Neural crest cell (in vitro differentiated cells): ENCODE measurements around the gene CD6. TPM values are rescaled to one million over a fixed set of nuclear protein-coding genes. Genes with fewer than 3 reads are reported as not detected.

Source experiments
- DNase-seq: peaks from one replicate; pipeline ENCODE4 v3.0.0; 2021; ENCODE audit warnings: low read depth, mixed read lengths, low spot score
- H3K27ac Mint-ChIP-seq: one replicate; pipeline ENCODE4 v1.8.0; 2021; ENCODE audit warnings: mild to moderate bottlenecking, mixed read lengths; ENCODE audit not compliant: unreplicated experiment
- H3K27me3 Mint-ChIP-seq: 2 replicates; pipeline ENCODE4 v1.8.0; 2021; ENCODE audit warnings: low read depth, mild to moderate bottlenecking, mixed read lengths
- H3K36me3 Mint-ChIP-seq: 2 replicates; pipeline ENCODE4 v1.8.0; 2021; ENCODE audit warnings: low read depth, mild to moderate bottlenecking, mixed read lengths
- H3K4me1 Mint-ChIP-seq: 2 replicates; pipeline ENCODE4 v1.8.0; 2021; ENCODE audit warnings: mixed read lengths
- H3K4me3 Mint-ChIP-seq: one replicate; pipeline ENCODE4 v1.8.0; 2021; ENCODE audit warnings: mild to moderate bottlenecking, mixed read lengths
- H3K9me3 Mint-ChIP-seq: 2 replicates; pipeline ENCODE4 v1.8.0; 2021; ENCODE audit warnings: mixed read lengths
- total RNA-seq: library from RNA; stranded (reverse); gene quantifications from 2 replicates; pipeline ENCODE4 v1.2.1, GENCODE V29; 2021
- TF ChIP-seq, protein P1 (sequence below): fragments of 200-600 bp; sonication (generic); conservative IDR thresholded peaks from 2 replicates; pipeline ENCODE4 v1.5.0; 2021; ENCODE audit warnings: antibody characterized with exemption, mild to moderate bottlenecking

CD6 gene
- total RNA-seq, 1 donor from 2014 or later: 0.30 TPM

DNA sequence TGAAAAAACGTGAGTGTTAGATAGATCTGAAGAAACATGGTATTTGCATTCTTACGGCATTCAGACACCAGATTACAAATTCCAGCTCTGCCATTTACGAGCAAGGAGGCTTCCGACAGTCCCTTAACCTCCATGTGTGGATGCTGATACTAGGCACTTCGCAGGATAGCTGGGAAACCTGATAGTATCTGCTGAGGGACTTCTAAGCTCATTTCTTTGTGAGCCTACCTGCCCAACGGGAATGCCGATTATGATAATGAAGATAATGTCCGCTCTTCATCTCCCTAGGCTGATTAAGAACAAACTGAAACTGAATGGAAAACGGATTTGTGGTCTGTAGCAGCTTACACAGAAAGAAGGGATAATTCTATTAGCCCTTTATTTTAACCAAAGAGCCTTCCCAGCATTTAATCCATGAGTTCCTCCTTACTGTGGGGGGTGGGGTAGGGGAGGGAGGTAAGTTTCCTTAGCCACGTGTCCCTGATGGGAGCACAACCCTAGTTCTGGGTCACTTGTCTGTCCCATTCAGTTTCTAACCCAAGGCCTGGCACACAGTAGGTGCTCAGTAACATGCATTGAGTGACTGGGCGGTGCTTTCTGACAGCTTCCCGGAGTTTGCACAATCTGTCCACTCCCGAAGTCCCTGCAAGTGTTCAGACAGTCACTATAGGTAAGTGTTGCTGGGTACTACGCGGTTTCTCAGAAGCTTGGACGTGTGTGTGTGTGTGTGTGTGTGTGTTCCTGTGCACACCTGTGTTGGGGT, 39.2 kb downstream of the CD6 start:
- H3K4me3 Mint-ChIP-seq: no peak overlapping the region
- H3K36me3 Mint-ChIP-seq: no peaks in the 10 kb centered on the region
- no peak overlapping the region for H3K27ac Mint-ChIP-seq
- no peak for DNase-seq
- H3K9me3 Mint-ChIP-seq: no peaks in the 10 kb centered on the region
- H3K4me1 Mint-ChIP-seq: peaks cover 19% of the 10 kb centered on the region
- TF ChIP-seq, protein P1, sequence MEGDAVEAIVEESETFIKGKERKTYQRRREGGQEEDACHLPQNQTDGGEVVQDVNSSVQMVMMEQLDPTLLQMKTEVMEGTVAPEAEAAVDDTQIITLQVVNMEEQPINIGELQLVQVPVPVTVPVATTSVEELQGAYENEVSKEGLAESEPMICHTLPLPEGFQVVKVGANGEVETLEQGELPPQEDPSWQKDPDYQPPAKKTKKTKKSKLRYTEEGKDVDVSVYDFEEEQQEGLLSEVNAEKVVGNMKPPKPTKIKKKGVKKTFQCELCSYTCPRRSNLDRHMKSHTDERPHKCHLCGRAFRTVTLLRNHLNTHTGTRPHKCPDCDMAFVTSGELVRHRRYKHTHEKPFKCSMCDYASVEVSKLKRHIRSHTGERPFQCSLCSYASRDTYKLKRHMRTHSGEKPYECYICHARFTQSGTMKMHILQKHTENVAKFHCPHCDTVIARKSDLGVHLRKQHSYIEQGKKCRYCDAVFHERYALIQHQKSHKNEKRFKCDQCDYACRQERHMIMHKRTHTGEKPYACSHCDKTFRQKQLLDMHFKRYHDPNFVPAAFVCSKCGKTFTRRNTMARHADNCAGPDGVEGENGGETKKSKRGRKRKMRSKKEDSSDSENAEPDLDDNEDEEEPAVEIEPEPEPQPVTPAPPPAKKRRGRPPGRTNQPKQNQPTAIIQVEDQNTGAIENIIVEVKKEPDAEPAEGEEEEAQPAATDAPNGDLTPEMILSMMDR: no peak
- H3K27me3 Mint-ChIP-seq: peaks cover 48% of the 10 kb centered on the region

GRCh38 chr11:61011229-61011870, 39.9 kb downstream of the CD6 start:
- Mint-ChIP-seq H3K9me3 (no peaks in the 10 kb centered on the region), H3K27me3 (peaks cover 44% of the 10 kb centered on the region), H3K27ac (no peak overlapping the region), H3K36me3 (no peaks in the 10 kb centered on the region), H3K4me1 (peaks cover 19% of the 10 kb centered on the region), H3K4me3 (no peak overlapping the region)
- DNase-seq: no peak
- TF ChIP-seq, protein P1: no peak

GRCh38 chr11:61011950-61012736, 40.7 kb downstream of the CD6 start:
- Mint-ChIP-seq H3K27me3 (peaks cover 36% of the 10 kb centered on the region), H3K36me3 (no peaks in the 10 kb centered on the region), H3K9me3 (no peaks in the 10 kb centered on the region), H3K27ac (peak overlapping the region; percentile 62), H3K4me3 (peak overlapping the region; percentile 13), H3K4me1 (peaks cover 19% of the 10 kb centered on the region)
- TF ChIP-seq, protein P1: no peak
- DNase-seq: no peak

GRCh38 chr11:61012737-61013215, 41.3 kb downstream of the CD6 start:
- DNase-seq: no peak
- Mint-ChIP-seq H3K9me3 (no peaks in the 10 kb centered on the region), H3K27ac (no peak overlapping the region), H3K36me3 (no peaks in the 10 kb centered on the region), H3K27me3 (peaks cover 33% of the 10 kb centered on the region), H3K4me1 (peaks cover 19% of the 10 kb centered on the region), H3K4me3 (peak overlapping the region; percentile 13)
- TF ChIP-seq, protein P1: no peak

GRCh38 chr11:61018059-61018458, 46.6 kb downstream of the CD6 start:
- no peaks in the 10 kb centered on the region for H3K36me3 Mint-ChIP-seq
- H3K27me3 Mint-ChIP-seq: peaks cover 28% of the 10 kb centered on the region

More at GRCh38 chr11:61018059-61018458, 46.6 kb downstream of the CD6 start:
- Mint-ChIP-seq H3K4me3 (no peak overlapping the region), H3K27ac (no peak overlapping the region), H3K4me1 (peaks cover 28% of the 10 kb centered on the region), H3K9me3 (no peaks in the 10 kb centered on the region)
- no peak for DNase-seq
- TF ChIP-seq, protein P1: no peak
